GM19395 (cell line): Measurements from ENCODE around the gene TGIF2.
"Not testable (repeated sequence)": the region's sequence is repeated elsewhere in the genome, so short reads cannot be mapped to it uniquely, and the experiment has no call there.

Experiments used
- ATAC-seq: cut with Tn5 transposase; IDR thresholded peaks from one replicate; pipeline ENCODE4 v1.9.1; 2021; ENCODE audit warnings: mild to moderate bottlenecking, moderate library complexity; ENCODE audit not compliant: unreplicated experiment

Gene TGIF2

DNA sequence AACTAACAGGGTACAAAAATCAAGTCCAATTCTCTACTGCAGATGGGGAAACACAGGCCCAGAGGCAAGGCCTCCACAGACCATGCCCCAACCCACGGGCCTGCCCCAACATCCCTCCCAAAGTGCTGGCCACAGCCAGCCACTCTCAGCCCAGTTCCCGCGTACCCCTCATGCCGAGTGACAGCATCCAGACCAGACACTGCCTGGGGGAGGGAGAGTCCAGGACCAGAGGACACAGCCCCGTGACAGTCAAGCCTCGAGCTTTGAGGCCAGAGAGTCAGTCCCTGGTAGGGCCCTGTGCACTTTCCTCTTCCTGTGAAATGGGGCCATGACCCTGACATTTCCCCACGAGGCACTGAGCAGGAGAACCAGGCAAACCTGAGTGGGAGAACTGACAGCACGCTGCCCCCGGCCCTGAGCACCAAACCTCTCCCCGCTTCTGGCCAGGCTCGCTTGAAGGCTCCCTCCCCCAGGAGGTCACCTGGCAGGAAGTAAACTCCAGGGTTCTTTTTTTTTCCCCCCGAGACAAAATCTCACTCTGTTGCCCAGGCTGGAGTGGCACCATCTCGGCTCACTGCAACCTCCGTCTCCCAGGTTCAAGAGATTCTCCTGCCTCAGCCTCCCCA is 27.2 kb upstream of the TGIF2 start:
- ATAC-seq, result no peak

DNA sequence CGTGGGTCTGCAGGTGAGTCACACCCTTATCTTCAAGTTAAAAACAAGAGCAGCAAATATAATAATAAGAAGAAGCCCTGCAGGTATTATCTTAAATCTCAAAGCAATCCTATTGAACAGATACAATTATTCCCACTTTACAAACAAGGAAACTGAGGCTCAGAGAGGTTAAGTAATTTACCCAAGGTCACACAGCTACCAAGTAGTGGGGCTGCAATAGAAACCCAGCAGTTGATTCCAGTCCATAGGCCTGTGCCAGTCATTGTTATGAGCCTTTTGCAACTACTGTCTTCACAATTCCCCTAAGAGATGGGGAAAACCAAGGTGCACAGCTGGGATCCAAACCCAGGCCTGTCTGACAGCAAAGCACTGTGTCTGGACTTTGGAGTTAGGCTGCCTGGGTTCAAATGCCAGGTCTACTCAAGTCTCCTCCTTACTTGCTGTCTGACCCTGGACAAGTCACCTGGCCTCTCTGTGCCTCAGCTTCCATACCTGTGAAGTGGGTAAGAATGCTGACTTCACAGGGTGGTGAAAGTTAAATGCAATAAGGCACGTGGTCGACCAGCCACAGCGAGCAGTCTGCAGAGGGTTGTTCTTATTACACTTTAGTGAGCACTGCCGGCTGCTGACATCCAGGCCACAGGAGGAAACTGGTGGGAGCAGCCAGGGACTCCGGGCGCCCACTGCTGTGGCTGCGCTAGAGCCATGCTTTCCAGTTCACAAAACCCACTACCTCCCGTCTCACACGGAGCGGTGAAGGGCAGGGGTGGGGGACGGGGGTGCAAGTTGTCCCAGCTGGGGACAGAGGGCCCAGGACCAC is 26.0 kb upstream of the TGIF2 start:
- ATAC-seq, result no peak

DNA sequence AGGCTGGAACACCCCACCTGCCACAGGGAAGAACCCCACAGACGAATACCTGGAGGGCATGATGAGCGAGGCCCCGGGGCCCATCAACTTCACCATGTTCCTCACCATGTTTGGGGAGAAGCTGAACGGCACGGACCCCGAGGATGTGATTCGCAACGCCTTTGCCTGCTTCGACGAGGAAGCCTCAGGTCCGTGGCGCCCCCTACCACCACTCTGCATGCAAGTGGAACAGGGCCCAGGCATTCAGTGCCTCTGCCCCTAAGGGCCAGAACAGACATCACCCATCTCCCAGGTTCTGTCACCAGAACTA is 25.4 kb upstream of the TGIF2 start:
- no peak for ATAC-seq

DNA sequence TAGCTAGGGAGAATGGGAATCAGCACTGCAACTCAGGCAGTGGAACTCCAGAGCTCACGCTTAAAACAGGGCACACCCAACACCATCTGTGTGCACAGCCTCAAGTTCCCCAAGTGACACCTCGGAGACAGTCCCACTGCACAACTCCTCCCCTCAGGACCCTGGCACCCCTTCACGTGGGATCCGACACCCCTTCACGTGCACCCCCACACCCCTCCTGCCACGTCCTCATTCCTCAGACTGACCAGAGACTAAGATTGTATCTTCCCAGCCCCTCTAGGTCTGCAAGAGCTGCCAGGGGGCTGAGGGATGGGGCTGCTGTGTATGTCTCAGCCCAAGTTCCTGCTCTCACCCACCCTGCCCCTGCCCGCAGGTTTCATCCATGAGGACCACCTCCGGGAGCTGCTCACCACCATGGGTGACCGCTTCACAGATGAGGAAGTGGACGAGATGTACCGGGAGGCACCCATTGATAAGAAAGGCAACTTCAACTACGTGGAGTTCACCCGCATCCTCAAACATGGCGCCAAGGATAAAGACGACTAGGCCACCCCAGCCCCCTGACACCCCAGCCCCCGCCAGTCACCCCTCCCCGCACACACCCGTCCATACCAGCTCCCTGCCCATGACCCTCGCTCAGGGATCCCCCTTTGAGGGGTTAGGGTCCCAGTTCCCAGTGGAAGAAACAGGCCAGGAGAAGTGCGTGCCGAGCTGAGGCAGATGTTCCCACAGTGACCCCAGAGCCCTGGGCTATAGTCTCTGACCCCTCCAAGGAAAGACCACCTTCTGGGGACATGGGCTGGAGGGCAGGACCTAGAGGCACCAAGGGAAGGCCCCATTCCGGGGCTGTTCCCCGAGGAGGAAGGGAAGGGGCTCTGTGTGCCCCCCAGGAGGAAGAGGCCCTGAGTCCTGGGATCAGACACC is 24.4 kb upstream of the TGIF2 start:
- ATAC-seq, result no peak

DNA sequence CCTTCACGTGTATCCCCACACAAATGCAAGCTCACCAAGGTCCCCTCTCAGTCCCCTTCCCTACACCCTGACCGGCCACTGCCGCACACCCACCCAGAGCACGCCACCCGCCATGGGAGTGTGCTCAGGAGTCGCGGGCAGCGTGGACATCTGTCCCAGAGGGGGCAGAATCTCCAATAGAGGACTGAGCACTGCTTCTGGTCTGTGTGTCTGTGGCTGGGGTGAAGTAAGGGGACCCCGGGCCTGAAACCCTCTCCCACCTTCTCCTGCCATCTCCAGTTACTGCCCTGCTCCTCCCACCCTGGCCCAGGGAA is 23.8 kb upstream of the TGIF2 start:
- ATAC-seq, result no peak

DNA sequence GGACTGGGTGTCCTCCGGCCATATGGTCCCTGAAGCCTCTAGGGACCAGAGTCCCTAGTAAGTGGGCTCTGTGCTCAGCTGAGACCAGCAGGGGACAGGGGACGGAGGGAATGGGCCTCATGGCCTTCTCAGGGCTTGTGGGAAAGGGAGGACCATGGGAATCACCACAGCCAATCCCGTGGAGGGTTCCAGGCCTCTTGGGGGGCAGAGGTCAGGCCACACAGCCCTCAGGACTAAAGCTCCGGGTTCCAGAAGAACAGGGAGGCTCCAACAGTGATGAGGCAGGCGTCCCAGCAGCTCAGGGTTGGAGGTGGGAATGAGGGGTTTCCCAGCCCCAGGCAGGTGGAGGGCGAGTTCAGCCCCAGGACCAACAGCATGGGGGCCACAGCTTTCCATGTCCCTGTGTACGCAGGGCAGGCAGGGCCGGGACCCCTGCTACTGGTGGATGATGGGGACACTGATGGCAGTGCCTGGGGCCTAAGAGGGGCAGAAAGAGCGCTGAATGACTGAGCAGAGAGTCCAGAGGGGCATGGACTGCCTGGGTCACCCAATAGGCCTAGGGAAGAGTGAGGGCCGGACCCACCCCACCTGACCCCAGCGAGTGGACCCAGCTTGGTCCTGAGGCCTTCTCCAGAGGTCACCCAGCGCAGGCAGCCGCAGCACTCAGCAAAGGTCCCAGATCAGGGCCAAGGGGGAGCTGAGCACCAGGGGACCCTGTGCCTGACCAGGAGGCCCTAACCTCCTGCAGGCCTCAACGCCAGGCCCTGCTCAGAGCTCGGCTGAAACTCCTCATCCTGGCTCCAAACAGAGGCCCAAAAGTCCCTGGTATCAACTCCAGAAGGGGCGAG is 23.2 kb upstream of the TGIF2 start:
- no peak for ATAC-seq

DNA sequence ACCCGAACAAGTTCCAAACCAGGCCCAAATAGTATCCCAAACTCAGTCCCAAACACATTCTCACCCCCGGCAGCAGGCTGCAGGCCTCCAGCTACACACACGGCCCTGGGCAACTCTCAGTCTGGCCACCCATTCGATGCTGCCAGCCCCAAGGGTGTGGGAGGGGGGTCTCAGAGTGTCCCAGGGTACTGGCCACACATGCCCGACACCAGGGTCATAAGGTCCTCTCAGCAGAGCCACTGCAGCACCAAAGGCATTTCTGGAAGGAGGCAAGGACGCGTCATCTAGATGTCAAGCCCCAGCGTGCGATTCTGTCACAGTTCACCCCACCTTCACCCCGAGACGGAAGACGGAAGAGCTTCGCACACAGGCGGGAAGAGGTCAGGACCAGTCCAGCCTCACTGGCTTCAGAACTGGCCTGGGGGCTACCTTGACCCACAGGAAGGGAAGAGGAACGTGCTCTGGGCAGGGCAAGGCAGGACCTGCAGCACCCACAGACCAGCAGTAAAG is 22.6 kb upstream of the TGIF2 start:
- ATAC-seq, result no peak

DNA sequence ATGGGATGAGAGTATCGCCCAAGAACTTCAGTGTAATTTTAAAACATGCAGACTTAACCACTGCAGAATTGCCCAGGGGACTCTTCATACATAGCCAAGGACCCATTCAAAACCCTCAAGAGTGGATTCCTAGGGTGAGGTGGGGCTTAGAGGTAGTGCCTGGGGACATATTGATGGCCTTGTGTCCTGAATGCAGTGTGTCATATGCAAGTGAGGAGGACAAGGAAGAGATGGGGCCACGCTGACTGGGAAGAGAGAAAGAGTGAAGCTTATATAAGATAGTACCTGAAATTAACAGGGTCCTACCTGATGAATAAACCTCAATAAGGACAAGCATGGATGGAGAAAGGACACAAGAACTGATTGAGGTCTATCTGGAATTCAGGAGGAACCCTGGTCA is 18.1 kb upstream of the TGIF2 start:
- no peak for ATAC-seq

DNA sequence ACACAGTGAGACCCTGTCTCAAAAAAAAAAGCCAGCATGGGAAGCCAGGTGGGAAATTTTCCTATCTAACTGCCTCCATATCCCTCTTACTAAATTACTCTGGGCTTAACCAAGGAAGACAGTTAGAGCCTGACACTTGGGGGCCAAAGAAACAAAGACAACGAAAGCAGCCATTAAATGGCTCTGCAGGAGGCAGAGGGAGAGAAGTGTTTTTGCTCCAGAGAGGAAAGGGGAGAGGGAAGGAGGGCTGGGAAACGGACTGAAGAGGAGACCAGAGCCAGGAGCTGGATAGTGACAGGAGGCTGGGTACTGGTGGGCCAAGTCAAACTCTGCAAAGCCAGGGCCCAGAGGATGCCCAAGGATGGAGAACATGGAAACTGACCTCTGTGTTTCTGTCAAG is 10.7 kb upstream of the TGIF2 start:
- no peak for ATAC-seq

DNA sequence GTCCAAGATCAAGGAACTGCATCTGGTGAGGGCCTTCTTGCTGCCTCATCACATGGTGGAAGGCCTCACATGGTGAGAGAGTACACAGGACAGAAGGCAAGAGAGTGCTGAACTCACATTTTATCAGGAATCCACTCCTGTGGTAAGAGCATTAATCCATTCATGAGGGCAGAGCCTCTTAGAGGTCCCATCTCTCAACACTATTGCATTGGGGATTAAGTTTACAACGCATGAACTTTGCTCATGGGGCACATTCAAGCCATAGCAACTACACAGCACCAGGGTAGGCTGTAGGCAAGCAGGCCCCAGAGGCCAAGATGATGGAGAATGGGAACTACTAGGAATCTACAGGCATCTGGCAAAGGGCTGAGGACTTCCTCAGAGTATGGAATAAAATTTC is 10.0 kb upstream of the TGIF2 start:
- ATAC-seq, result no peak

DNA sequence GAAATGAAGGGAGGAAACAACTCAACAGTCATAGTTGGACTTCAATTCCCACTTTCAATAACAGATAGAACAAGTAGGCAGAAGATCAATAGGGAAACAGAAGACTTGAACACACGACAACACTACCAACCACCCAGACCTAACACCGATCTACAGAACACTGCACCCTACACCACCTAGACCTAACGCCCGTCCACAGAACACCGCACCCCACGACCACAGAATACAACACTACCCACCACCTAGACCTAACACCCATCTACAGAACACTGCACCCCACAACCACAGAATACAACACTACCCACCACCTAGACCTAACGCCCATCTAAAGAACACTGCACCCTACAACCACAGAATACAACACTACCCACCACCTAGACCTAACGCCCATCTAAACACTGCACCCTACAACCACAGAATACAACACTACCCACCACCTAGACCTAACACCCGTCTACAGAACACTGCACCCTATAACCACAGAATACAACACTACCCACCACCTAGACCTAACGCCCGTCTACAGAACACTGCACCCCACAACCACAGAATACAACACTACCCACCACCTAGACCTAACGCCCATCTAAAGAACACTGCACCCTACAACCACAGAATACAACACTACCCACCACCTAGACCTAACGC is 9.2 kb upstream of the TGIF2 start:
- not testable (repeated sequence) for ATAC-seq

DNA sequence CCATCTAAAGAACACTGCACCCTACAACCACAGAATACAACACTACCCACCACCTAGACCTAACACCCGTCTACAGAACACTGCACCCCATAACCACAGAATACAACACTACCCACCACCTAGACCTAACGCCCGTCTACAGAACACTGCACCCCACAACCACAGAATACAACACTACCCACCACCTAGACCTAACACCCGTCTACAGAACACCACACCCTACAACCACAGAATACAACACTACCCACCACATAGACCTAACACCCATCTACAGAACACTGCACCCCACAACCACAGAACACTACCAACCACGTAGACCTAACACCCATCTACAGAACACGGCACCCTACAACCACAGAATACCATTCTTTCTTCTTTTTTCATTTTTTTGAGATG is 8.7 kb upstream of the TGIF2 start:
- ATAC-seq, result not testable (repeated sequence)

DNA sequence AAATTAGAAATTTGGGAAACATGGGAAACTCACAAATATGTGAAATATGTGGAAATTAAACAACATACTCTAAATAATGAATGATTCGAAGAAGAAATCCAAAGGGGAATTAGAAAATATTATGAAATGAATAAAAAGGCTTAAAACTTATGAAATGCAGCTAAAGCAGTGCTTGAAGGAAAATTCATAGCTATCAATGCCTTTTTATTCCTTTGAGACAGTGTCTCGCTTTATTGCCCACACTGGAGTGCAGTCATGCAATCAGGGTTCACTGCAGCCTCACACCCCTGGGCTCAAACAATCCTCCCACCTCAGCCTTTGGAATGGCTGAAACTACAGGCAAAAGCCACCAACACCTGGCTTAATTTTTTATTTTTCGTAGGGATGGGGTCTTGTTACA is 7.9 kb upstream of the TGIF2 start:
- ATAC-seq, result no peak

DNA sequence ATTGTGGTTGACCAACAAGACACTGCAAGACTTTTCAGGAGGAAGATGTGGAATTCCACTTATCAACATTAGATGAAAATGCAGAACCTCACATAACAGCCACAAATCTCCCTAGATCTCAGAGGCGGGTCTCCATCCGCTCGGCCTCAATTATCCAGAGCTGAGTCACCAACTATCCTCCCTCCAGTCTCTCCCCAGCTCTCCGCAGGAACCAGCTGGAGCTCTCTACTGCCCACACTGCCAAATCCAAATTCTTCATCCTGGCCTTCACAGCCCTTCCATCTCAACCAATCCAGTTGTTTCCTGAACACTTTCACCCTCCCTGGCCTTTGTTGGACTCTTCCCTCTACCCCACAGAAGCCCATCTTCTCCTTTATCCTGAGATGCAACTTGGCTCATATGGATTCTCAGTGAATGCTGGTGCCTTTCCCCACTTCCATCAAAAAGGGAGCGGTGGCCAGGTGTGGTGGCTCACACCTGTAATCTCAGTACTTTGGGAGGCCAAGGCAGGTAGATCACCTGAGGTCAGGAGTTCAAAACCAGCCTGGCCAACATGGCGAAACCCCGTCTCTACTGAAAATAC is 3.5 kb upstream of the TGIF2 start:
- no peak for ATAC-seq

DNA sequence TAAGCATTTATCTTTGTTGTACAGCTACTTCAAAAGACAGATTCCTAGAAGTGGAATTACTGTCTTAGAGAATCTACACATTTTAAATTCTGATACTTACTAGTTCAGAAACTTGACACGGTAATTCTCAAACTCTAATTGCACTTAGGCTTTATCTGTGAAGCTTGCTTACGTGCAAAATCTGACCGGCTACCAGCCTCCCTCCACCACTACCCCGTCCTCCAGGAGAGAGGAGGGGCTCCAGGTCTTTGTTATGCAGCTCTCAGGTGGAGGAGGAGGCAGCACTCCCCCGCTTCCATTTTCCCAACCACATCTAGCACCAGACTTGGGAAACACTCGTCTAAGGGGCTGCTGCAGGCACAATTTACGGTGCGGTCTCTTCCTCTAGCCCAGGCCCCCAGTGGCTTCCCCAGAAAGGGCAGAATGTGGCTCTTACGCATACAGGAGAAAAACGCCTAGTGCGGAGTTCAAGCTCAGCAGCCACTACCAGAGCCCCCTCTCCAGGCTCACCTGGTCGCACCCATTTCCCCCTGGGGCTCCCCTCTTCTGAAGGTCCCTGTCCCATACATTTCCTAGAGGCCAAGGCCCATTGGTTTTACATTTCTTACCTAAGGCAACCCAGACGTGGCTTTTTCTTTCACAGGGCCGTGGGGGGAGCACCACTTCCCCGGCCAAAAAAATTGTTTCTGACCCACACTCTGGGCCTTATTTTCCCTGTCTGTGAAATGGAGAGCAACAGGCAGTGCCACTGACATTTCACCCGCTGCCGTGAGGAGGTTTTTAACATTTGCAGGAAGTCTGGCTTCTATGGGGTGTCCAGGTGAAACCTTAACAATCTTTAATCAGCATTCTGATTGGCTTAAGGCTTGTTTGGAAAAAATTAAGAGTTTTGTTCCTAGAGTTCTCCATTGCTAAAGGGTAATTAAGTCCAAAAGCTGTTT is 1.6 kb upstream of the TGIF2 start:
- no peak for ATAC-seq

DNA sequence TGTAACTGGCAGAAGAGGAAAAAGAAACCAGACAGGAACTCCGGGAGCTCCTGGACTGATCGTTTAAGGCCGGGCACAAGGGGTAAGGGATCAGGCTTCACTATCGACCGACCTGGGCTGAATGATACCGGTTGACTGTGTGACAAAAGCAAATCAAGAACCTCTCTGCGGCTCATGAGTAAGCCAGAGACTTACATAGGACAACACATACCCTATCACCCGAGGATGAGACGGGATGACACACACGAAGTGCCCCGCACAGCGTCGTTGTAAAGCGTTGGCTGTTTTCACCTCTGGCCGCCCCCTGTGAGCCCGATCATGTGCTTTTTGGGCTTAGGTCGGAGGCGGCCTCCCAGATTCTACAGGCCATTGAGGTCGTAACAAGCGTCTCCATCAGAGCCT is 695 bp upstream of the TGIF2 start:
- ATAC-seq, result peak; percentile 37

DNA sequence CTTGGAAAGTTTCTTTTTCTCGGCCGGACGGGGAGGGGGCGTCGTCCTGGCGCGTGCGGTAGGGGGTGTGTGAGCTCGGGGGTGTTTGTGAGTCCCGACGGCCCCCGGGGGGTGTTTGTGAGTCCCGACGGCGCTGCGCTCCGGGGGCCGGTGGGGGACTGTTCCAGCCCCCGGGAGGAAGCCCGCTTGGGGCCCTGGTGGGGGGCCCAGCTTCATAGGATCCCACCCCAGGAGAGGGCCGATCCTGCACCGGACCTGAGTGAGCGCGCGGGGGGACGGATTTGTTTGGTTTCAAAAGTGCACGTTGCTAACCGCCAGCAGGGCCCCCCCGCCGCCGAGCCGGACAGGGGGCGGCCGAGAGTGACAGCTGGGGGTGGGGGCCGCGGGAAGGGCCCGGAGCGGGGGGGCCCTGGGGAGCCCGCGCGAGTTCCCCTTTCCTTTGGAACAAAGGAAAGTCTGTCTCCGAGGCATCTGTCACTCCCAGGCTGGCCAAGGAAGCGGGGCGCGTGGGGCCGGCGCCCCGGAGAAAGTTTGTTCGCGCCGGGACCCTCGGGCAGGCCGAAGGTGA is 485 bp downstream of the TGIF2 start:
- peak; percentile 7 for ATAC-seq

DNA sequence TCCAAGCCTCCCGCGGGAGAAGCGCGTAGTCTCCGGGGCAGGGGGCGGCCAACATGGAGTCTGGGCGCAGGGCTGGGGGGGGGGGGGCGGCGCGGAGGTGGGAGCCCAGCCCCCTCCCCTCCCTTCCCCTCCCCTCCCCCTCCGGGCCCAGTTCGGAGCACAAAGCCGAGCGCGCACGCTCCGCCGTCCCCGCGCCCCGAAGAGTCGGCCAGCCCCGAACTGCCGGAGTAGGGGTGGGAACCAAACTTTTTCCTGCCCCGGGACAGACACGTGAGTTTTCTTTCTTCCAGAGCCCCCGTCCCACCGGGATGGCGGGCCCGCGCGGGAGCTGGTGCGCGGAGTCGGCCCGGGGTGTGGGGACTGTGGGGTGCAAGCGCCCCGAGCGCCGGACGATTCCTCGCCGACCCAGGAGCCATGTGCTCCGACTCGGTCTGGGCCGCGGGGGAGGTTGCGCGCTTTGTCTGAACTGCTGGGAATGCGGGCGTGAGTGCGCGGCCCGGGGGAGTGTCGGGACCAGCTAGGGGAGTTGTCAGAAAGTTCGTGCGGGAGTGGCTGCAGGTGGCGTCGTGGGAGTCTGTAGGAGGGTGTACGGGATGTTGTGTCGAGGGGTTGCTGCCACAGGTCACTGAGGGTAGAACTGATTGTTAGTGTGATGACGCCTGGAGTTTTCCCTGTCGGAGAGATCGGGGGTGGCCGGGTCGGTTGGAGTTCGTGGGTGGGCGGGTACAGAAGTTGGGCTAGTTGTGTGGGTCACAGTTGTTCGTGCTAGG is 1.2 kb downstream of the TGIF2 start:
- ATAC-seq, result no peak
